SU-DHL-6 (cell line): ENCODE results near the gene ZNF710.

Source experiments
- H2AFZ ChIP-seq: fragments of 200-600 bp; sonication (generic); 2 replicates; pipeline ENCODE4 v1.6.1; 2014; ENCODE audit warnings: low read depth, mild to moderate bottlenecking, moderate library complexity, mixed read lengths, antibody characterized with exemption, low read length; ENCODE audit not compliant: severe bottlenecking
- H3F3A ChIP-seq: fragments of 200-600 bp; shearing (Covaris generic); 2 replicates; pipeline ENCODE4 v1.6.0; 2016; ENCODE audit warnings: antibody characterized with exemption, mild to moderate bottlenecking; ENCODE audit not compliant: insufficient read depth
- H3K27ac ChIP-seq: fragments of 200-600 bp; sonication (generic); 2 replicates; pipeline ENCODE4 v1.5.1; 2016; ENCODE audit warnings: low read depth, mild to moderate bottlenecking, low read length, moderate library complexity, mixed read lengths
- H3K27me3 ChIP-seq: fragments of 200-600 bp; sonication (generic), shearing (Covaris generic); 2 replicates; pipeline ENCODE4 v1.6.0; 2014; ENCODE audit warnings: mild to moderate bottlenecking, low read length
- H3K36me3 ChIP-seq: fragments of 200-600 bp; sonication (generic); 2 replicates; pipeline ENCODE4 v1.6.1; 2014; ENCODE audit warnings: mild to moderate bottlenecking, low read length, mixed read lengths
- H3K4me2 ChIP-seq: fragments of 300-600, 200-600 bp; shearing (Covaris generic), sonication (generic); 2 replicates; pipeline ENCODE4 v1.6.0; 2014; ENCODE audit warnings: low read length, low read depth, mild to moderate bottlenecking; ENCODE audit not compliant: poor library complexity, severe bottlenecking
- H3K4me3 ChIP-seq: fragments of 200-600 bp; sonication (generic); 2 replicates; pipeline ENCODE4 v1.5.1; 2014; ENCODE audit warnings: antibody characterized with exemption, low read length, mild to moderate bottlenecking, mixed read lengths; ENCODE audit not compliant: insufficient read depth, poor library complexity, severe bottlenecking
- H3K79me2 ChIP-seq: fragments of 200-600 bp; sonication (generic); 2 replicates; pipeline ENCODE4 v1.6.1; 2014; ENCODE audit warnings: mild to moderate bottlenecking, low read length, moderate library complexity; ENCODE audit not compliant: insufficient read depth
- H3K9ac ChIP-seq: fragments of 200-600 bp; sonication (generic); 2 replicates; pipeline ENCODE4 v1.7.0; 2014; ENCODE audit warnings: mild to moderate bottlenecking, low read length
- H3K9me2 ChIP-seq: fragments of 200-600 bp; sonication (generic); replicated peaks from 2 replicates; pipeline ENCODE4 v1.6.1; 2014; ENCODE audit warnings: low read length; ENCODE audit not compliant: insufficient read depth
- H3K9me3 ChIP-seq: fragments of 200-600 bp; sonication (generic); 2 replicates; pipeline ENCODE4 v1.6.1; 2014; ENCODE audit warnings: low read length, mixed read lengths; ENCODE audit not compliant: insufficient read depth
- H4K20me1 ChIP-seq: fragments of 200-600 bp; sonication (generic); 2 replicates; pipeline ENCODE4 v1.6.1; 2014; ENCODE audit warnings: low read depth, mild to moderate bottlenecking, antibody characterized with exemption, low read length, moderate library complexity, mixed read lengths
- CTCF ChIP-seq: fragments of 200-600 bp; sonication (generic); IDR thresholded peaks from one replicate; pipeline ENCODE4 v1.5.1; 2017; ENCODE audit warnings: antibody characterized with exemption, mild to moderate bottlenecking, low read length, moderate library complexity; ENCODE audit not compliant: insufficient read depth, poor library complexity, severe bottlenecking
- EZH2phosphoT487 ChIP-seq: fragments of 200-600 bp; sonication (generic), shearing (Covaris generic); conservative IDR thresholded peaks from 2 replicates; pipeline ENCODE4 v1.6.1; 2018; ENCODE audit warnings: mild to moderate bottlenecking, antibody characterized with exemption, low read length, moderate library complexity, mixed read lengths

The ZNF710 gene

GRCh38 chr15:90072978-90073640 lies 72.0 kb downstream of the ZNF710 start:
- Histone ChIP-seq H3K27me3 (no peaks in the 10 kb centered on the region), H4K20me1 (no peaks in the 10 kb centered on the region), H3K4me3 (no peak overlapping the region), H3K4me2 (no peak overlapping the region), H3K9ac (no peak overlapping the region), H3K36me3 (no peaks in the 10 kb centered on the region), H3K9me3 (no peaks in the 10 kb centered on the region), H3F3A (no peaks in the 10 kb centered on the region), H2AFZ (no peak overlapping the region), H3K9me2 (no peaks in the 10 kb centered on the region), H3K79me2 (no peaks in the 10 kb centered on the region), H3K27ac (no peak overlapping the region)
- TF ChIP-seq EZH2phosphoT487 (no peak), CTCF (no peak)

GRCh38 chr15:90074023-90074422 lies 72.9 kb downstream of the ZNF710 start:
- Histone ChIP-seq H3K27ac (no peak overlapping the region), H3K4me3 (no peak overlapping the region), H3K9me3 (no peaks in the 10 kb centered on the region), H3K79me2 (no peaks in the 10 kb centered on the region), H3K9me2 (no peaks in the 10 kb centered on the region), H3K9ac (no peak overlapping the region), H3F3A (no peaks in the 10 kb centered on the region), H3K36me3 (no peaks in the 10 kb centered on the region), H2AFZ (no peak overlapping the region), H3K4me2 (no peak overlapping the region), H3K27me3 (no peaks in the 10 kb centered on the region), H4K20me1 (no peaks in the 10 kb centered on the region)
- TF ChIP-seq CTCF (no peak), EZH2phosphoT487 (no peak)

- Histone ChIP-seq H3K9ac (no peak overlapping the region), H3K4me2 (no peak overlapping the region), H3K27ac (no peak overlapping the region), H3K27me3 (no peaks in the 10 kb centered on the region), H2AFZ (no peak overlapping the region), H4K20me1 (no peaks in the 10 kb centered on the region), H3K79me2 (no peaks in the 10 kb centered on the region), H3K4me3 (no peak overlapping the region), H3K9me2 (no peaks in the 10 kb centered on the region), H3K9me3 (no peaks in the 10 kb centered on the region), H3F3A (no peaks in the 10 kb centered on the region), H3K36me3 (no peaks in the 10 kb centered on the region)
- TF ChIP-seq CTCF, result no peak
- no peak for TF ChIP-seq EZH2phosphoT487
Measured at GRCh38 chr15:90074916-90075315, 73.8 kb downstream of the ZNF710 start.
